SKM-1 treated with dmso at 0.1 percent for 144 hours (cell line): ENCODE results near the gene SCN8A.
"Not testable (repeated sequence)": the region's sequence is repeated elsewhere in the genome, so short reads cannot be mapped to it uniquely, and the experiment has no call there.

Experiments used
- DNase-seq: peaks from one replicate; lab custom pipeline; 2025; ENCODE audit not compliant: unreplicated experiment; lab: John Stamatoyannopoulos, UW

Gene SCN8A

DNA sequence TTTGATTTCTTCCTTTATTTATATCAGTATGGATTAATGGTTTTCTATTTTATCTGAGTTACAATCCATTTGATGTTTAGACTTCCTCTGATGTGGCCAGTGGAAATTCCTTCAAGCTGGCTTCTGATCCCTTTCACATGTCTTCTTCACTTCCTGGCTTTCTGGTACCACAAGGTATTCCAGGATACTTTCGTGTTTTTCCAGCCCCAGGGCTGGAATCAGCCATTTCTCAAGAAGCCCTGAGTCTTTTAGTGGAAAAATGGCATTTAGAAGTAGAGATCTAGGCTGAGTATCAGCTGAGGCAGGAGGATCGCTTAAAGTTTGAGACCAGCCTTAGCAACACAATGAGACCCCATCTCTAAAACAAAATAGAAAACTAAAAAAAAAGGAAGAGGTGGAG, 164.2 kb downstream of the SCN8A start:
- no peak for DNase-seq

DNA sequence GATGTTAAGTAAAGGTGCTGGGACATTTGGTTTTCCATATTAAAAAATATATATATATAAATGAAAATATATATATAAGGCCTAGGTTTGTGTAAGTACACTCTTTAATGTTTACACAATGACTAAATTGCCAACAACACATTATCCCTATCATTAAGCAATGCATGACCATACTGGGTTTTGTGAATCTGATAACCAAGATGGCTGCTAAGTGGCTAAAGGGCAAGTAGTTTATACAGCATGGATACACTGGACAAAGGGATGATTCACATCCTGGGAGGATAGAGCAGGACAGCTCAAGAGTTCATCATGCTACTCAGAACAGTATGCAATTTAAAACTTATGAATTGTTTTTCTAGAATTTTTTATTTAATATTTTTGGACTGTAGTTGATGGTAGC, 168.1 kb downstream of the SCN8A start:
- DNase-seq, result no peak

DNA sequence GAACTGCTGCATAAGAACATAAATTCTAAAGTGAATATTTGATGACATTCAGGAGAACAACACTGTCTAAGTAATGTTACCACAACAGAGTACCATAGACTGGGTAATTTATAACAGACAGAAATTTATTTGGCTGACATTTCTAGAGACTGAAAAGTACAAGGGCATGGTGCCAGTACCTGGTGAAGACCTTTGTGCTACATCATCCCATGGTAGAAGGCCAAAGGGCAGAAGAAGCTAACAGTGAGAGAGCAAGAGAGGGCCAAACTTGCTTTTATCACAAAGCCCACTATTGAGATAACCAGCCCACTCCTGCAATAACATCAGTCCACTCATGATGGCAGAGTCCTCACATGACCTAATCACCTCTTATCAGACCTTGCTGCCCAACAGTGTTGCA, 168.7 kb downstream of the SCN8A start:
- no peak for DNase-seq

DNA sequence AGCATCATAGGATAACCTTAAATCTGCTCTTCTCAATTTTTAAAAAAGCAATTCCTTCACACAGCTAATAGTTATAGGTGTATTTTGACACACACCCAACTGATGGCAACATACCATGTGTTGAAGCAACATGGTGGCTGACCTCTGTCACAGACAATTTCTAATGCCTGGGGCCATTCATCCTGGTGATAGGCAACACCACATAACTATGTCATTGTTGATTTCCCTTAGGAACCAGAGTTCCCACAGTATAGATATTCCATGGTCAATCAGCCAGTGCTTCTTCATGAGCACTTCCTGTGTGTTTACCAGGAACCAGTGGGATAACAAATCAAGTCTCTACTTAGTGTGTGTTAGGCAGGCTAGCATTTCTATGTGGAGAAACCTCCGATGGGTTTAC, 169.2 kb downstream of the SCN8A start:
- no peak for DNase-seq

DNA sequence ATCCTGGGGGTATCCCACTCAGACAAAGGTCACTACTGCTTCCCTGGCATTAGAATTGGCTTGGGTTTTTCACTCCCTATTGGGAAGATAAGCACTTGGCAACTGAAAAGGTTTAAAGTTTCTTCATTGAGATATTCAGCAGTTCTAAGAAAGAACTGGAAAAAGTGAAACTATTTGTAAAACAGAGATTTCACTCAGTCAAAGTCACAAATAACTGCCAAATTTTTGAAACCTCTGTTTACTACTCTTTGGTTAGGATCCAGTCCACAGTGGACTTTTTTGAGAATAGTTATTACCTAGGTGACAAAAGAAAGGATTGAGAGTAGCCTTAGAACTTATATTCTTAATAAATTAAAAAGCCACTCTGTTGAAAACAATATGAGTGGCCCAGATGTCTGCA, 172.7 kb downstream of the SCN8A start:
- DNase-seq, result no peak

DNA sequence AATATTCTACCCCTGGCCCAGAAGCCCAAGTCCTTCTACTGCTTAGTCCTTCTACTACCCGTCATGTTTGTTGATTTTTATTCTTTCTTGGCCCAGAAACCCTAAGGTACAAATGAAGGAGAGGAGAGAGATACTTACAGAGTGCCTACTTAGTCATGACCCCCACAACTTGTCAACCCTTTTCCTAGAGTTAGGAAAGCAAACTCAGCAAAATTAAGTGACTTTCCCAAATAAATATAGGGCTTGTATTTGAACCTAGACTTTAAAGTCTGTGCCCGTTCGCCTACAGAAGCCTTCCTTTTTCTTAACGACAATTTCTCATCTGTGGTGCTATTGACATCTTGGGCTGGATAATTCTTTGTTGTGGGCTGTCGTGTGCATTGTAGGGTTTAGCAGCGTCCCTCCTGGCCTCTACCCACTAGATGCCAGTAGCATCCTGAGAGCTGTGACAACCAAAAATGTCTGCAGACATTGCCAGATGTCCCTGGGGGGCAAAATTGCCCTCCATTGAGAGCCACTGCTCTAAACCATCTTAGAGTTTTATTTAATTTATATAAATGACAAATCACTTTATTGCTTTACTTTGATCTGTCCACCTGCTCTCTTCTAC, 175.1 kb downstream of the SCN8A start:
- DNase-seq, result no peak

DNA sequence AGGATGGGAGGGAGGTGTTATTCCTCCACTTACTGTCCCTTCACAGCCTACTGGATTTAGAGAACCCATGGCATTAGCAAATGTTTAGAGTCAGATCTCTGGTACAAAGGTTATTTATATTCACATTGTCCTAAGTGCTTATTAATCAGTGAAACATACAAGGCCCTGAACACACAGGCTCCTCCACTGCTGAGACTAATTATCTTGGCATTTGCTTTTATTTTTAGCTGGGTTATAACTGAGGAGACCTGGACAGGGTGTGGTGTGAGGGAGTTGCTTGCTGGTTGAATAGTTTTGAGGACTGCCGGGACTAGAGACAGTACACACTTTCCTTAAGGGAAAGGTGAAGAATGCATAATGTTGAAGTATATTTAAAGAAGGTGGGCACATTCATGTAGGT, 180.0 kb downstream of the SCN8A start:
- no peak for DNase-seq

DNA sequence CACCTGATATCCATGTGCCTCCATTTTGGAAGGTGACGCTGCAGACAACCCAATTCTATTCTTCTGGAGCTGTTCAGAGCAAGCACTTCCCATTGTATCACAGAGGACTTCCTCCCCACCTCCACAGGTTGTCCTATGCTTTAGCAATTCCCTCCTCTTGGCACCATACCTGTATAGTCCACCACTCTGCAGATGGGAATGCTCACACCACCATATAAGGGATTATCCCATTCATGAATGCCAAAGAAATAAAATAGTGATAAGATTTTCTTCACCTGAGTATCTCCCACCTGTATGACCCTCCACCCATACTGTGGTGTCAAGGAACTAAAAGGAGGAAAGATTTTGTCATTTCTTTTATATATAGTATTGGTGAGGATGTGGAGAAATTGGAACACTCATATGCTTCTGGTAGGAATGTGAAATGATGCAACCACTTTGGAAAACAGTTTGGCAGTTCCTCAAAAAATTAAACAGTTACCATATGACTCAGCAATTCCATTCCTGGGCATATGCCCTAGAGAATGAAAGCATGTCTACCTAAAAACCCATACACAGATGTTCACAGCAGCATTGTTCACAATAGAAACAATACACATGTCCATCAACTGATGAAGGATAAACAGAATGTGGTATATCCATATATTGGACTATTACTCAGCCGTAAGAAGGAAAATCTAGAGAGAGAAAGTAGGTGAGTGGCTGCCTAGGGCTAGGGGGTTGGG, 182.3 kb downstream of the SCN8A start:
- no peak for DNase-seq

DNA sequence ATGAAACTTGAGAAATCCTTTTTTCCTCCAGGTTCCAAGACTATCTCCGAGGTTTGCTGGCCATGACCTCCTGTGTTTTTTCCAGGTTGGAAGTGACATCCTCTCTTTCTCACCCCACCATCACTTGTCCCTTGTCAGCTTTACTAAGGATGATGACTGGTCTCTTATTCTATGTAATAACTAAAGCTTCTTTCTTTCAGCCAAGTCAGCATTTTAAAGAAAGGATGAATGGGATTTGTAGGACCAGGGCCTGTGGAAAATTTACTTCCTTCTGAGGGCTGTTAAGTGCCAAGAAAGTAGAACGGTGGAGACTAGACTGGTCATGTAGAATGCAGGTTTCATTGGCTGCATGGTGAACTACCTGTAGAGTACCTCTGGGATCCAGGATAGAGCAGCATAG, 183.9 kb downstream of the SCN8A start:
- DNase-seq, result no peak

DNA sequence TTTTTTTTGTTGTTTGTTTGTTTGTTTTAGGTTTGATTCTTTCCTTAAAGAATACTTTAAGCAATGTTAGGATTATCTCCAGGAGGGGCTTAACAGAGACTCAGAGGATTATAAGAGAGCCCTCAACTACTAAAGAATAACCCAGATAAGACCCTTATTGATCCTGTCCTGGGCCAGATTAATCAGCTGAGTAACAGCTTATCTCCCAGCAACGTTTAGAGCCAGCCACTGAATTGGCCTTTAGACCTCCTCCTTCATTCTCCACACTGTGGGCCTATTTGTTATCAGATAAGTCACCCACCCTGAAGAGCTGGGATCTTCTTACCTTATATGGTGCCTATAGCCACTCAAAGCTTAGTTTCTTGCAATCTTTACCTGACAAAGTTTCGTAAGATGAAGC, 186.4 kb downstream of the SCN8A start:
- DNase-seq, result no peak

DNA sequence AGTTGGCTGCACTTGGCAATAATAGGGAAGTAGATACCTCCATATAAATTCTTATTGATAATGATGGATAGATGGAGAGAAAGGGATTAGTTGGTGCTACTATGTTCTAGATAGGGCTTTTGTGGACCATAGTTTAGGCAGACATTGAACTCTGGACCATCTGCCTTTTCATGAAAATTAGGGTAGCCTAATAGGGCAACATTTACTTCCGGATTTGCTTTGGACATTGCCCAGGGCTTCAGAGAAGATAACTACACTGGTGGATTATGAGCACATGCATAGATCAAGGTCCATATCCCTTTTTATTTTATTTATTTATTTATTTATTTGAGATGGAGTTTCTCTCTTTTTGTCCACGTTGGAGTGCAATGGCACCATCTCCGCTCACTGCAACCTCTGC, 186.9 kb downstream of the SCN8A start:
- DNase-seq, result no peak

DNA sequence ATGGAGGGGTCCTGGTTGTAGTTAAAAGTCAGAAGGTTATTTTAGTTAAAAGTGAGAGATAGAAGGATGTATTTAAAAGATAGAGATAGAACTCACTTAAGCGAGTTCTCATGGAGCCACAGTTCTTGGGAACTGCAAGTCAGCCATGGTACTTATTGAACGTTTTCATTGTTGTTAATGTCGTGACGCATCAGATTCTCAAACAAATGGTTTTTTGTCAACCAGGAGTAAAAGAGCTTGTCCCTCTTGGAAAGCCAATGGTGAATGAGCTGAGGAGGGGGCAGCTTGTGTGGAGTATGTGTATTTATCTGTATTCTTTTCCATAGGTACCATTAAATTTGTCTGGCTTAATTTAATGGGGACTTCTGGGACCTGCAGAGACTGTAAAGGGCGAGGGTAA, 188.8 kb downstream of the SCN8A start:
- no peak for DNase-seq

DNA sequence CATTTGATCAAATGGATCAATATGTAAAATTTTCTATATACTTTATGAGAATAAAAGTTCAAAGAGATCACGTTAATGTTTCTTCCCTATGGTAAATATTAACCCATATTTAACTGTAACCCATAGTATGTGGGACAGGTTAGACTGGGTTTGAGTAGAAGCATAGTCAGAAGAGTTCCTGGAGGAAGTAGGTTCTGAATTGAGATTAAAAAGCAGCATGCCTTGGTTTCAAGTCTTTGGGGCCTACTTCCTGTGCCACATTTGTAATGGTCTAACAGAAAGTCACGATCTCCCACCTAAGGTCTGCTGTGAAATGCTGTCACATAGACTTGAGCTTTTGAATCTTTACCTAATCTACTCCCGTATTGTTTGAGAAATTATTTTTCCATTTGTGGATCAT, 193.7 kb downstream of the SCN8A start:
- DNase-seq, result no peak

DNA sequence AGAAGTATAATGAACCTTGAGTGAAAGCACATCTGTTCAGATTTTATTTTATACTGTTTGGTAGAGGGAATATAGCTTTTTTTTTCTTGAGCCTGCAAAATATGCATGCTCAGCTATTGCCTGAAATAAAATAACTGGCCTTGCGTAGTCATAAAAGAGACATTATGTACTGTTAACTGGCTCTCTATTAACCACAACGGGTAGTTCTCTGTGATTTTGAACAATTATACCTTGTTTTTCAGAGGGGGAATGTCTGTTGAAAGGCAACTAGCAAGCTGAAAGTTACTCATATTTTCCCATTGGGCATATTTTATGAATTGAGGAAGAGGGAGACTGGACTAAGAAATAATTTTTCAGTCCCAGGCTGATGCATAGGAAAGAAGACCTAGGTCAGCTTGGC, 194.9 kb downstream of the SCN8A start:
- no peak for DNase-seq

DNA sequence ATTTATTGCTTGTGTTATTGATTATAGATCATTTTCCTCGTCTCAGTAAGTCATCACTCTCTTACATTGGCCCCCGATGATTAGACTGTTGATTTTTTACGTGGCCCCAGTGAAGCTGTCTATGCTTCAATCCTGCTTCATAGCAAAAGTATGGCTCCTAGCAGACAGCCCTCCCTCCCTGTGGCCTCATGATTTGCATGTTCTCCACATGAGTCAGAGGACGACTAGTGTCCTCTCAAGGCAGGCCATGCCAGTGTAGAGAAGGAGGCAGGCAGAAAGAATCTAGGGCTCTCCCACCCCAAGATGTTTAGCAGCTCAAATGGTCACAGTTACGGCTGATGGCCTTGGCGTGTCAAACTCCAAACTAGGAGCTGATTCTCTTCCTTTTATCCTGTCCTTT, 197.8 kb downstream of the SCN8A start:
- no peak for DNase-seq

DNA sequence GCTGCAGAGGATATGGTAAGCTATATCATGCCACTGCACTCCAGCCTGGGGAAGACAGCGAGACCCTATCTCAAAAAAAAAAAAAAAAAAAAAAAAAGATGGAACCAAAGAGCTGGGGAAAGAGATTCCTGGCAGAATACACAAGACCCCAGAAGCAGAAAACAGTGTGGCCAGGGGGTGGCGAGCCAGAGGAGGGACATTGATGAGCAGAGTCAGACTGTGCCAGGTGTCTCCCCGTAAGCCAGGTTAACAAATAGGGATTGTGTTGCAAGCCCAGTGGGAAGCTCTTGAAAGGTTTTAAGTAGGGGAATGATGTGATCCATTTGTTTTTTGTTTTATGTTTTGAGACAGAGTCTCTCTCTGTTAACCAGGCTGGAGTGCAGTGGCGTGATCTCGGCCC, 201.4 kb downstream of the SCN8A start:
- no peak for DNase-seq

DNA sequence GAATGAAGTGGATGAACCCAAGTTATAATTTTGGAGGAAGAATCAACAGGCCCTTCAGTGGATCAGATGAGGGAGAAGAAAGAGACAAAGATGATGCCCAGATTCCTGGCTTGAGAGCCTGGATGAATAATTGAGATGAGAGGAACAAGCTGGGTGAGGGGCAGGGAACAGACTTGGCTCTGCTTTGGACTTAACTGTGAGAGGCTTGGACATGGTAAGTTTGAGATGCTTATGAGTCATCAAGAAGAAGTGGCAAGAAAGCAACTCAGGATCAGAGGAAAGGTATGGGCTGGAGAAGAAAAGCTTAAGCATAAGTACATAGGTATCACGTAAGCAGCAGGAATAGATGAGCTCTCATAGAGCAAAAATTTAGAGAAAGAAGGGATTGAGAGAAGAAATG, 202.2 kb downstream of the SCN8A start:
- DNase-seq, result no peak

DNA sequence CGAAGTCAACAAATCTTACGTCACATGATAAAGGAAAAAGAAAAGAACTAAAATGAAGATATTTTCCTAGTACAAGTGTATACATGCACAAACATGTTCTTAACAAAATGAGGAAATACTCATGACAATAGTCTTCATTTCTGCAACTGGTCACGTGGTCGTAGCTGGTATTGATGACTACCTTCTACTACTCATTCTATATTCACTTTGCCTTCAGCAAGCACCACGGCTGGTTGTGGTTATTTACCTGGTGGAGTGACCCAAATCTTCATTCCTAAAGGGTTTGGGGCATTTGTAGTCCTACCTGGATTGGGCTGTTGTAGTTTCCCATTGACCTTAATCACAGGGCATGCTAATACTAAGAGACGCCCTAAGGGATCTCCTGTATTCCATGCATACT, 206.3 kb downstream of the SCN8A start:
- no peak for DNase-seq

DNA sequence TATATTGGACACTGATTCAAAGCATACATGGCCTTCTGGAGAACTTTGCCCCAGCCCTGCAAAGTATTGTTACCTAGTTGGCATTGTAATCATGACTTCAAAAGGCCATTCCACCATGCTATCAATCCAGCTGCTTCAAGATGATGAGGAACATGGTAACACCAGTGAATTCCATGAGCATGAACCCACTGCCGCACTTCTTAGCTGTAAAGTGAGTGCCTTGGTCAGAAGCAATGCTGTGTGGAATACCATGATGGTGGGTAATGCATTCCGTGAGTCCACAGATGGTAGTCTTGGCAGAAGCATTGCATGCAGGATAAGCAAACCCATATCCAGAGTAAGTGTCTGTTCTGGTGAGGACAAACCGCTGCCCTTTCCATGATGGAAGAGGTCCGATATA, 207.0 kb downstream of the SCN8A start:
- DNase-seq, result not testable (repeated sequence)

DNA sequence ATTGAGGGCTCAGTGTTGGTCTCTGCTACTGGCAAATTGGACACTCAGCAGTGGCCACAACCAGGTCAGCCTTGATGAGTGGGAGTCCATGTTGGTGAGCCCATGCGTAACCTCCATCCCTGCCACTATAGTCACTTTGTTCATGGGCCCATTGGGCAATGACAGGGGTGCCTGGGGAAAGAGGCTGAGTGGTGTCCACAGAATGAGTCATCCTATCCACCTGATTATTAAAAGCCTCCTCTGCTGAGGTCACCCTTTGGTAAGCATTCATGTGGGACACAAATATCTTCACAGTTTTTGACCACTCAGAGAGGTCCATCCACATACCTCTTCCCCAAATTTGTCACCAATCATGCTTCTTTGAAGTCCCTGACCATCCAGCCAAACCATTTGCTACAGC, 207.5 kb downstream of the SCN8A start:
- DNase-seq, result no peak

DNA sequence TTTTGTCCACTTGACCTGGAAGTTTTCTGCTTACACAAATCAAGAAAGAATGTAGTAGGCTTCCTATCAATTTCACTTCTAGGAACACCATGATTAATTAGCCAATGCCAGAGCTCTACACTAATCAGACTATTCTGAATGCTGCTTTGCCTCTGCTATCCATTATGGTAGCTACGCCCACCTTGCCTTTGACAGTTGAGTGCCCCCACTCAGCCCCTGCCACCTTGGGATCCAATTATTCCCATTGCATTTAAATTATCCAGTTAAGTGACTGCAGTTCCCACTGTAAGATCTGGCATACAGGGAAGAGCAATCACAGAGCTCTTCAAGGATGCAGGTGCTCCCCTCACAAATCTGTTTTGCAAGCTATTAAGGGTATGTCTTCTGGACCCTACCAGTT, 210.0 kb downstream of the SCN8A start:
- DNase-seq, result no peak

DNA sequence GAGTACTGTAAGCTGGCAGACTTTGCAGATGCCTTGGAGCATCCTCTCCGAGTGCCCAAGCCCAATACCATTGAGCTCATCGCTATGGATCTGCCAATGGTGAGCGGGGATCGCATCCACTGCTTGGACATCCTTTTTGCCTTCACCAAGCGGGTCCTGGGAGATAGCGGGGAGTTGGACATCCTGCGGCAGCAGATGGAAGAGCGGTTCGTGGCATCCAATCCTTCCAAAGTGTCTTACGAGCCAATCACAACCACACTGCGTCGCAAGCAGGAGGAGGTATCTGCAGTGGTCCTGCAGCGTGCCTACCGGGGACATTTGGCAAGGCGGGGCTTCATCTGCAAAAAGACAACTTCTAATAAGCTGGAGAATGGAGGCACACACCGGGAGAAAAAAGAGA, 215.9 kb downstream of the SCN8A start:
- DNase-seq, result no peak

DNA sequence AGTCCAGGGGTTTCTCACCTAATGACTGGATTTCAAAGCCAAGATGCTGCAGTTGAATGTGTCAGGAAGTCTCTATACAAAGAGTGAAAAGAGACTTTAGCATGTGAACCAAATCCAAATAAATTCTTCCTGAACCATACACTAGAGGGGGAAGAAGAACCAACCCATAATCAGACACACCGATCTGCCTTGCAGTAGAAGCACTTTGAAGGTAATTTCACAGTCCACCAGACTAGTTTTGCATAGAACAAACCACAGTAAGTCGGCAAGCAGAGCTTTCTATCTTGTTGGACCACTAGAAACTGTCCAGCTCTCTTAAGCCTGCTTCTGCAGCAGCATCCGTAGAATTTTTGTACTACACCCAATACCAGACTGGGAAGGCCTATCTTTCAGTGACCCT, 218.2 kb downstream of the SCN8A start:
- no peak for DNase-seq
